ENCODE measurements around the gene NUDT15. TPM values are rescaled to one million over a fixed set of nuclear protein-coding genes. Genes with fewer than 3 reads are reported as not detected.

Gene NUDT15
- total RNA-seq, 1 experiment from 2014 or later, result 38.6 TPM

- H3K9me2 ChIP-seq (ENCODE audit: insufficient read depth), result no peaks in the 10 kb centered on the region
- no peak overlapping the region for H3K4me3 ChIP-seq (replicated peaks in 1 of 2; ENCODE audit: low read depth in 1 of 2, low read length in 2 of 2)
- CTCF ChIA-PET, result no interaction called here
- ATAC-seq (no peak), DNase-seq (ENCODE audit: low read depth, low spot score) (no peak)
- no peak overlapping the region for H3K27ac ChIP-seq (ENCODE audit: low read depth, low read length)
- BruUV-seq (replicated peaks), result no TSS peak
- no peak overlapping the region for H2AFZ ChIP-seq (ENCODE audit: low read depth, low read length, poor library complexity, severe bottlenecking)
- H3K4me2 ChIP-seq (ENCODE audit: low read length), result no peak overlapping the region
- TF ChIP-seq FOSL1 (IDR thresholded peaks at IDR 0.05; ENCODE audit: low read depth), result no peak
- TF ChIP-seq MAX (IDR thresholded peaks at IDR 0.05), result no peak
- no peak for TF ChIP-seq POLR2AphosphoS5 (IDR thresholded peaks at IDR 0.05; ENCODE audit: low read depth, low read length)
- no peak for TF ChIP-seq YY1 (IDR thresholded peaks at IDR 0.05; ENCODE audit: extremely low read depth, insufficient replicate concordance, low read depth, low read length)
- no peak for TF ChIP-seq REST (IDR thresholded peaks at IDR 0.05; ENCODE audit: low read depth)
- no peak for TF ChIP-seq SRF (IDR thresholded peaks at IDR 0.05; ENCODE audit: low read depth)
- no peak for TF ChIP-seq ZNF274 (IDR thresholded peaks at IDR 0.05; ENCODE audit: low read depth, low read length)
- no peak for TF ChIP-seq ZFX (IDR thresholded peaks at IDR 0.05)
- TF ChIP-seq TCF7L2 (IDR thresholded peaks at IDR 0.05; ENCODE audit: borderline replicate concordance, extremely low read depth, insufficient read depth, insufficient read length), result no peak
- no peak for TF ChIP-seq RAD21 (IDR thresholded peaks at IDR 0.05; ENCODE audit: low read depth)
- no peak for TF ChIP-seq POLR2A (IDR thresholded peaks at IDR 0.05; ENCODE audit: borderline replicate concordance, extremely low read depth, insufficient read depth, insufficient read length)
- no peak for TF ChIP-seq CTCF (IDR thresholded peaks at IDR 0.05 in 2 of 3, conservative IDR thresholded peaks at IDR 0.05 in 1 of 3; ENCODE audit: borderline replicate concordance in 1 of 3, insufficient read depth in 1 of 3, low read depth in 2 of 3, low read length in 2 of 3)
- no peak for TF ChIP-seq EZH2 (IDR thresholded peaks at IDR 0.05)
- no peak for TF ChIP-seq JUND (IDR thresholded peaks at IDR 0.05)
- peaks cover 10 to 31% of the 10 kb centered on the region in 2 experiments; a peak in 3 of 4 replicates for H3K36me3 ChIP-seq (ENCODE audit: control insufficient read depth in 1 of 2, insufficient read depth in 2 of 2, low read length in 2 of 2)
- no peaks in the 10 kb centered on the region for H4K20me1 ChIP-seq (ENCODE audit: insufficient read depth)
- POLR2A ChIA-PET, result no interaction called here
- H3K27me3 ChIP-seq (ENCODE audit: insufficient read depth, low read length), result no peaks in the 10 kb centered on the region
- intact Hi-C loops (cut with micrococcal nuclease), result no loop called here
- H3K9ac ChIP-seq (ENCODE audit: low read length), result no peak overlapping the region
- no peaks in the 10 kb centered on the region for H3K9me3 ChIP-seq (ENCODE audit: control insufficient read depth in 1 of 2, insufficient read depth in 1 of 2, low read depth in 1 of 2, low read length in 2 of 2)
- RAD21 ChIA-PET (ENCODE audit: low non-redundant PET in 1 of 2, low total read pairs in 2 of 2, uncharacterized antibody in 2 of 2, unreplicated experiment in 2 of 2), result no interaction called here
- H3K79me2 ChIP-seq (ENCODE audit: insufficient read depth, low read length), result peaks cover 19% of the 10 kb centered on the region
- peaks cover 4 to 10% of the 10 kb centered on the region in 2 experiments for H3K4me1 ChIP-seq (ENCODE audit: control insufficient read depth in 1 of 2, insufficient read depth in 2 of 2, low read length in 2 of 2)
Measured at GRCh38 chr13:48043789-48044503, 6.4 kb downstream of the NUDT15 start.
